ENCODE results near the gene CDC5L.

CDC5L gene

DNA sequence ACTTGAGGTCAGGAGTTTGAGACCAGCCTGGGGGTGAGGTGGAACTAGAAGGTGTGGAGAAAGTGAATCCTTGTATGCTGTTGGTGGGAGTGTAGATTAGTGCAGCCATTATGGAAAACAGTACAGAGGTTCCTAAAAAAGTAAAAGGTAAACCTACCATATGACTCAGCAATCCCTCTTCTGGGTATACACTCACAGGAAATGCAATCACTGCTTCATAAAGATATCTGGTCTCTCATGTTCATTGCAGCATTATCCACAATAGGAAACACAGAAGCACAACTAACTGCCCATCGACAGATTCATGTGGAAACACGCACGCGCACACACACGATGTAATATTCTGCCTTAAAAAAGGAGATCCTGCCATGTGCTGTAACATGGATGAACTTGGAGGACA is 66.7 kb downstream of the CDC5L start:
- no peak for DNase-seq

DNA sequence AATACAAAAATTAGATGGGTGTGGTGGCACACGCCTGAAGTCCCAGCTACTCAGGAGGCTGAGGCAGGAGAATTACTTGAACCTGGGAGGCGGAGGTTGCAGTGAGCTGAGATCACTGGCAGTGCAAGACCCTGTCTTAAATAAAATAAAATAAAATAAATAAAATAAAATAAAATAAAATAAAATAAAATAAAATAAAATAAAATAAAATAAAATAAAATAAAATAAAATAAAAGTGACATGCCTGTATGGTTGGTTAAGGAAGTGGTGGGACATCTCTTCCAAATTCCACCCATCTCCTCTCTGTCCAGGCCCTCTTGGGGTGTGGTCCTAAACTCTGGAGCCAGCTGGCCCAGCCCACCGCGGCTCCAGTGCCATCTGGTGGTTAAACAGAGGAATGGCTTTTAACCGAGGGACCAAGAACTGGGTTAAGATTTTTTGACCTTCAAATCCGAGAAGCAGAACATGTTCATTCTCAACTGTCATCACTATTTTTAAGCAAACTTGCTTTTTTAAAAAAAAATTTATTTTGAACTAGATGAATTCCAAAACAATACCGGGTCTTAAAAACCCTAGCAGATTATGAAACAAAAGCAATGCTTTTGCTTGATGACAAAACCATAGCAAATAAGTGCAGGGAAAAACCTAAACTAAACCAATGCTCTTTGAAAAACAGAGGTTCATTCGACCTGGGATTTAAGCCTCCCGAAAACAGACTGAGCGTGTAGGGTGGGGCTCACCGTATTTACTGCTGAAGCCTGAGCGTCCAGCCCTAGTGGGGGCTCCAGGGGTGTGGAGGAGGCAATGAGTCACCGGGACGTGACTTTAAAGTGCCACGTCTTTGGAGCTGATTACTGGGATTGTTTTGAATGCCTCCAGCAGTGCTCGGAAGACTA is 68.8 kb downstream of the CDC5L start:
- peak; percentile 58 to 76 (median 72) for DNase-seq

- no peak for DNase-seq
Observed at GRCh38 chr6:44456966-44457292, 69.4 kb downstream of the CDC5L start.

- DNase-seq: peak; percentile 19 to 60 (median 50)
Observed at GRCh38 chr6:44457596-44457995, 70.1 kb downstream of the CDC5L start.

DNA sequence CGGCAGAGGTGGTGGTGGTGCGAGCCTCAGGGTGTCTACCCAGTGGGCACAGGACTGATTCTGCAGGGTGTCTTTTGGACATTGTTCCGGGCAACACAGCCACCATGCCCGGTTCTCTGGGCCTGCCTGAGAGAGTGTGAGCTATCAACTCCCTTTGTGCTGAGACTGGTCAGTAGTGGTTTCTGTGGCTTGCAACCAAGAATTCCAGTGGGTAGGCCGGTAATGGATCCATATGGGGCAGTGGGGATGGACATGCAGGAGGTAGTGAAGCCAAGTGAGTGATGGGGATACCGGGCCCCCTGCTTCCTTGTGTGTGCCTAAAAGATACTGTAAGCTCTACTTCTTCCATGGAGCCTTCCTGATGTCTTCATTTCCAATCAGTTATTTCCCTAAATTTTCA is 71.0 kb downstream of the CDC5L start:
- no peak for DNase-seq

DNA sequence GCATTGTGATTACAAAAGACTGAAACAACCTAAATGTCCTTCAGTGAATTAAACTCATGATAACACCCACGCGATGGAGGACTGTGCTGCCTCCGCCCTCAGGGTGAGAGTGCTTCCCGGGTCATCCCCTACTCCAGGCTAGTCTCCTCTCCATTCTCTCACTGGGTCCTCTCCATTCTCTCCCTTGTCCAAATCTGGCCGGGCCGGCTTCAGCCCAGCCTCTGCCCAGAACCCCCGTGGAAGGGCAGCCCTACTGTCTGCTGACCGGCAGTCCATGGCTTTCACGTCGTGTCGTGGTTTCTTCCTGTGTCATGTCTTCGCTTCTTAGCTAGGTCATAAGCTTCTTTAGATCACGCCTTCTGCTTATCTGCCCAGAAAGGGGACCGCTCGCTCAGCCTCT is 74.8 kb downstream of the CDC5L start:
- no peak for DNase-seq

GRCh38 chr6:44462797-44463727 is 75.6 kb downstream of the CDC5L start:
- DNase-seq: no peak

GRCh38 chr6:44463728-44464450 is 76.4 kb downstream of the CDC5L start:
- no peak for DNase-seq

GRCh38 chr6:44464527-44465310 is 77.2 kb downstream of the CDC5L start:
- no peak for DNase-seq

DNA sequence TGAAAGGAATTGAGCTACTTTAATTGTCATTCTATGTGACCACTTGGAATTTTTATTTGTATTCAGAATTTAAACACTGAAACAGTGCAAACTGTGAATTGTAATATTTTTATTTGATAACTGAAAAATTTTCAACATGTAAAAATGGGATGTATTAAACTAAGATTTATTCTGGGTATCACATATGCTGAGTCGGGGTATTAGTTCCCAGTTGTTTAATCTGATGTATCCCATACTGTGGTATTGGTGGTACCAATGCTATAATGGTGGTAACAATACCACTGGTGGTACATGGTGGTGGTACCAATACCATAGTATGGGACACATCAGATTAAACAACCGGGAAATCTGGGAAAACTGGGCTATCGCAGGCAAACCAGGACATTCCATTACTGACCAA is 79.4 kb downstream of the CDC5L start:
- no peak for DNase-seq

DNA sequence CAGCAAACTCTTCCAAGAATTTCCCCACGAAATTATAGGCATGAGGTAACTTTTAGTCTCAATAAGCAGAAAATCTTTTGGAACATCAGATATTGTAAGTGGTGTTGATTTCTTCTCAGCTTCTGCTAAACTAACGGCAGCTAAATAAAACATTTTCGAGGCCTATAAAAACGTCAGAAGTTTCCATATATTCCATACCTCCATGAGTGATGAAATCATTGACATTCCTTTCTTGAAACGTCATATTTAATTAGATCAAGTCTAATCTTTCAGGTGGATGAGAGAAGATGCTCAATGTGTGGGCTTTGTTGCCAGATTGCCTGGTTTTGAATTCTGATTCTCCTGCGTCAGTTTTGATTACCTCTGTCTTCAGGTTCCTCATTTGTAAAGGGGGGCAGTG is 81.3 kb downstream of the CDC5L start:
- DNase-seq: no peak

DNA sequence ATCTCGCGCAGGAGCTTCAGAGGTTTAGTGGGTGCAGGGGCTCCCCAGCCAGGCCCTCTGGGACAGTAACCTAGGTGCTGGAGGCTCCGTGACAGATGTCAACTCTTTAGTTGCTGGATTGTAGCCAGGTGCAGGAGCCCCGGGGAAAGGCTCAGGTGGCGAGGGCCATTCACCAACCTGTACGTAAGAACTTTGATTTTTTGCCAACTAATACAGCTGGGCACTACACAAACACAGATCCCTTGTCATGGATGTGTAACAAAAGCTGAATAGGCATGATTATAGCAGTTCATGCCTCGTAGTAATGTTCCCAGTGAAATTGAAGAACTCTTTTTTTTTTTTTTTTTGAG is 82.6 kb downstream of the CDC5L start:
- no peak for DNase-seq

DNA sequence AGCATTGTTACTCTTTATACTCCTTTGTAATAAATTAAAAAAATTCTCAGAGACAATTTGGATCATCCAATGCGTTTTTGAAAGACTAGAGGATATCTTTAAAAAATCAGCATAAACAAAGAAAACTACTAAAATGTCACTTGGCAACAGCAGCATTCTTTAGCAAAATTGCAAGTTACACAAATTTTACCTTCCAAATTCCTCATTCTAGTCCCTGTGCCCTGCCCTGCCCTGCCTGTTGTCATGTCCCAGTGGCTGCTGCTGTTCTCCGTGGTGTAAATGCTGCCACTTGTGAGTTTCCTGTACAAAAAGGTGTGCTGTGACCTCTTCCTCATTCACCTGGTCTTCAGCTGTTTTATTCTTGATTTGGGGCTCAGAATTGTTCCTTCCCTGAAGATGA is 83.2 kb downstream of the CDC5L start:
- no peak for DNase-seq

DNA sequence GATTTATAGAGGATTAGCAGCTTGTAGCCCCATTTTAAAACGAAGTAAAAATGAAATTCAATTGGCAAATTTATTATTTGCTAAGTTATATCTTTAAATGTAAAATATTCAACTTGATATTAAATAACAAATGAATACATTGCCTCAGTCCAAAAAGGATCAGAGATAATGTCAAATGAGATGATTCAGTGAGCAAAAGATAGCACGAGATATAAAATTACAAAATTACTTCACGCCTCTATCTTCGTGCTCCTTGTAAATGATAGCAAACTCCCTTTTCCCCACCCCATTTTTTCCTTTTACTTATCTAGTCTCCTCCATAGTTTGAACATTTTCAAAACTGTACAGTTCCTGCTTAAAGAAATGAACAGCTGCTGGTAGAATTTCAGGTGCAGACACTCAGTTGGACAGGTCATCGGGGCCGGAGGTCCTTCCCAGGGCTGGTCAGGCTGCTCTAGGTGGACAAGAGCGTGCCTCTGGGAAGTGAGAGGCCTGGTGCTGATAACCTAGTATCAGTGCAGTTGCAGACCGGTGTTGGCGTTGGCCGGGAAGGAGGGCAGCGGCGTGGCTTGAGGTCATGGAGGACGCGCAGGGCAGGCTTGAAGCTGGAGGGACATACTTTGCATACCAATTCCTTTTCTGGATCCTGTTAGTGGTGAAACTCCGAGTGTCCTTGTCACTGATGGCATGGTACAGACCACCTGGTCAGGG is 83.9 kb downstream of the CDC5L start:
- DNase-seq: no peak

- DNase-seq: no peak
Observed at GRCh38 chr6:44472250-44472945, 84.9 kb downstream of the CDC5L start.

GRCh38 chr6:44473393-44474189 is 86.1 kb downstream of the CDC5L start:
- no peak for DNase-seq

GRCh38 chr6:44474190-44474631 is 86.7 kb downstream of the CDC5L start:
- no peak for DNase-seq

GRCh38 chr6:44474643-44475042 is 87.1 kb downstream of the CDC5L start:
- DNase-seq: no peak

- no peak for DNase-seq
Observed at GRCh38 chr6:44475417-44475778, 87.9 kb downstream of the CDC5L start.

GRCh38 chr6:44475779-44476434 is 88.4 kb downstream of the CDC5L start:
- peak; percentile 77 to 89 (median 85) for DNase-seq

Data from suppressor macrophage (primary cell).